H1 (cell line): Measurements from ENCODE around the gene PLA2G4E. TPM values are rescaled to one million over a fixed set of nuclear protein-coding genes. Genes with fewer than 3 reads are reported as not detected.

Source experiments
- CTCF ChIP-seq, 3 experiments: IDR thresholded peaks; 1 replicate in 2 of 3; 2 replicates in 1 of 3; pipeline versions ENCODE4 v1.5.1 to v1.6.1; 2011; ENCODE audit warnings: low read length in 3 of 3, mild to moderate bottlenecking in 3 of 3, inconsistent platforms in 2 of 3, low read depth in 1 of 3, moderate library complexity in 1 of 3; ENCODE audit not compliant: insufficient read depth in 1 of 3; ENCODE audit errors: control extremely low read depth in 1 of 3
- GTF2F1 ChIP-seq: IDR thresholded peaks from 2 replicates; pipeline ENCODE4 v1.6.1; 2012; ENCODE audit warnings: low read depth, low read length, improper control_type of control experiment, borderline replicate concordance
- HDAC6 ChIP-seq: IDR thresholded peaks from one replicate; pipeline ENCODE4 v1.7.1; 2012; ENCODE audit warnings: low read depth, mild to moderate bottlenecking, inconsistent platforms, low read length, moderate library complexity
- RNF2 ChIP-seq: fragments of 200-900, 300-1000 bp; sonication (generic); IDR thresholded peaks from 2 replicates; pipeline ENCODE4 v1.7.1; 2016; ENCODE audit warnings: borderline replicate concordance, low read depth, mild to moderate bottlenecking, antibody characterized with exemption, low read length; ENCODE audit not compliant: poor library complexity, severe bottlenecking; ENCODE audit errors: missing control alignments
- TAF1 ChIP-seq: IDR thresholded peaks from 2 replicates; pipeline ENCODE4 v1.6.1; 2011; ENCODE audit warnings: mild to moderate bottlenecking, low read depth, low read length
- polyA plus RNA-seq, 7 experiments: library from polyadenylated mRNA; depleted of rRNA in 3 of 7; stranded (reverse) in 5 of 7; unstranded in 2 of 7; fragments of >200 nt in 5 of 7; fragments of 200-250 nt in 2 of 7; gene quantifications; 1 replicate in 5 of 7; 2 replicates in 1 of 7; 4 replicates in 1 of 7; pipeline versions ENCODE4 v1.2.1 to v1.2.3, GENCODE V29; 2011 to 2013; ENCODE audit warnings: missing spikeins in 2 of 7, mixed read lengths in 2 of 7
- total RNA-seq: library from RNA; stranded (reverse); fragmentation: NEBNext Ultra II Directional; extraction: Animal tissue kit (Norgen Biotek cat#: 25700); gene quantifications from 2 replicates; pipeline ENCODE4 v1.2.1, GENCODE V29; 2021

Gene PLA2G4E
- total and polyA plus RNA-seq, 2 of the 8 experiments (the other 6 are each of a cell fraction or from before 2014, with no cell fraction given), result 0.03 TPM; not detected in 1

- no peak for TF ChIP-seq CTCF (IDR thresholded peaks at IDR 0.05; ENCODE audit: control extremely low read depth in 1 of 3, insufficient read depth in 1 of 3, low read depth in 1 of 3, low read length in 3 of 3)
- no peak for TF ChIP-seq TAF1
- no peak for TF ChIP-seq HDAC6
- no peak for TF ChIP-seq RNF2
- no peak for TF ChIP-seq GTF2F1
Observed at GRCh38 chr15:41943543-41944312, 77.1 kb downstream of the PLA2G4E start (continued).
